ENCODE data around the gene GOLGA6C. TPM values are rescaled to one million over a fixed set of nuclear protein-coding genes. Genes with fewer than 3 reads are reported as not detected.
"Not testable (repeated sequence)": the region's sequence is repeated elsewhere in the genome, so short reads cannot be mapped to it uniquely, and the experiment has no call there.

The GOLGA6C gene
- total RNA-seq, 2 experiments from 2014 or later = not detected

DNA sequence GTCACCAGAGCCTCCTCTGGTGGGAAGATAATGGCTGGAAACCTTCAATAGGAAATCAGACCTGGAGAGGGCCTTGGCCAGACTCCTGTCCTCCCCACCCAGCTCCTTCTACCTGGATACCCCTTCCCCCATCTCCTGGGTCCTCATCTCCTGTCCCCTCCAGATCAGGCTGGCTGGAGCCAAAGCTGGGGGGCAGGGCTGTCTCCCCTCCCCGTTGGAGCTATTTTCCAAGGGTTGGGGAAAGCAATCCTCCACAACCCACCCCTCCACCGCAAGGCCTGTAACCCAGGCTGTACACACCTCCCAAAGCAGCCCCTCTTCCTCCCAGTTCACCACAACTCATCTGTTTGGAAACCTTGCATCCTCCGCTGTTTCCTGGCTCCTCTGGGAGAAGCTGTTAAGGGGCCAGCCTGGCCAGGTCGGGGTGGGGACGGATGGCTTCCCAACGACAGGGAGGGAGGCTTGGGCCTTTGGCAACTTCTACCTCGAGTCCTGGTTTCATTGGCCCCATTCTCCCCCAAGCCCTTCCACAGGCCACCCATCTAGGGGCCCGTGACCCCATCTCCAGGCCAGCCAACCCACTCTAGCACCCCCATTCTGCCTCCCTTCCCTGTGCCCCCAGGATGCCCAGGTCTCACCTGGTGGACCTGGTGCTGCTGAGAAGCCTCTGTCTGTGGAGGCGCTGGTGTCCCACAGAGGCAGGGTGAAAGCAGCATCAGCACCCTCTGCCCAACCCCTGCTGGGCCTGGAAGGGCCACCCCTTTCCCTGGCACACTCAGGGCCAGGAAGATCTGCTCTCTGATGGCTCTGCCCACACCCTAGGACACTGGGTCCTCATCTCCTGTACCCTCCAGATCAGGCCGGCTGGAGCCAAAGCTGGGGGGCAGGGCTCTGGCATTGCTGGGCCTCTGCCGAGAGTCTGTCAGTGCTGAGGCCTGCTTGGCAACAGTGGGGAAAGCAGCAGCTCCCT is 22.1 kb upstream of the GOLGA6C start:
- Mint-ChIP-seq H3K4me3 (no peak overlapping the region), H3K27ac (no peak overlapping the region), H3K4me1 (peaks cover 3% of the 10 kb centered on the region), H3K27me3 (peaks cover 9% of the 10 kb centered on the region), H3K36me3 (ENCODE audit: low read depth) (no peaks in the 10 kb centered on the region), H3K9me3 (ENCODE audit: low read depth) (no peaks in the 10 kb centered on the region)
- ChIA-PET POLR2A (no interaction called here), CTCF (interaction anchor here (0.5 kb wide), 1 partner anchor 17 kb away, joined by 3 read pairs; no protein-coding TSS in a partner anchor)
- no peak for ATAC-seq
- DNase-seq = no peak
- intact Hi-C loops (cut with DNase I, micrococcal nuclease) = no loop called here

- no peaks in the 10 kb centered on the region for H3K9me3 Mint-ChIP-seq (ENCODE audit: low read depth)
- H3K36me3 Mint-ChIP-seq (ENCODE audit: low read depth) = no peaks in the 10 kb centered on the region
- ATAC-seq (no peak), DNase-seq (no peak)
- POLR2A ChIA-PET = no interaction called here
- H3K27ac Mint-ChIP-seq = no peak overlapping the region
- no peak overlapping the region for H3K4me3 Mint-ChIP-seq
- peaks cover 3% of the 10 kb centered on the region for H3K4me1 Mint-ChIP-seq
- H3K27me3 Mint-ChIP-seq = peaks cover 3% of the 10 kb centered on the region
- intact Hi-C loops (cut with DNase I, micrococcal nuclease) = no loop called here
- CTCF ChIA-PET = no interaction called here
Observed at GRCh38 chr15:75237316-75237982, 20.7 kb upstream of the GOLGA6C start.

DNA sequence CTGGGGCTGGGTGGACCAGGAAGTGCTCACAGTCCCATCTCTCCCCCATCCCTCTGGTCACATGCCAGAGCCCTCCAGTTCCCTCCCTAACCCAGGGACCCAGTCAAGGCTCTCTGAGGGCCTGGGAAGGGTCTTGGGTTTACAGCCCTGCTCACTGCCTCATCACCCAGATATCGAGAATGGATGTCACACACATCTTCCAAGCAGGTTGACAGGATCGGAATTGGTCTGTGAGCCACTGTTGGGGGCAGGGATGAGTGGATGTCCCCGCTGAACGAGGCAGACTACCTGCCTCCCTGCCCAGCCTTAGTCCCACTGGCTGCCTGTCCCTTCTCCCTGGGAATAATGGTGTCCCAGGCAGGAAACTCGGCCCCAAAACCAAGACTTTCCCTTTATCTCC is 20.0 kb upstream of the GOLGA6C start:
- Mint-ChIP-seq H3K4me3 (no peak overlapping the region), H3K9me3 (ENCODE audit: low read depth) (no peaks in the 10 kb centered on the region), H3K4me1 (peaks cover 3% of the 10 kb centered on the region), H3K27ac (no peak overlapping the region), H3K36me3 (ENCODE audit: low read depth) (no peaks in the 10 kb centered on the region), H3K27me3 (no peaks in the 10 kb centered on the region)
- DNase-seq = no peak
- ChIA-PET CTCF (no interaction called here), POLR2A (no interaction called here)
- intact Hi-C loops (cut with DNase I, micrococcal nuclease) = no loop called here
- ATAC-seq = no peak

- ATAC-seq; CTCF ChIA-PET; H3K27me3 Mint-ChIP-seq; H3K4me3 Mint-ChIP-seq; DNase-seq; H3K27ac Mint-ChIP-seq; H3K9me3 Mint-ChIP-seq (ENCODE audit: low read depth); H3K4me1 Mint-ChIP-seq; POLR2A ChIA-PET; H3K36me3 Mint-ChIP-seq (ENCODE audit: low read depth); intact Hi-C loops (cut with DNase I, micrococcal nuclease): not testable (repeated sequence)
Observed at GRCh38 chr15:75245741-75246140, 12.4 kb upstream of the GOLGA6C start.

DNA sequence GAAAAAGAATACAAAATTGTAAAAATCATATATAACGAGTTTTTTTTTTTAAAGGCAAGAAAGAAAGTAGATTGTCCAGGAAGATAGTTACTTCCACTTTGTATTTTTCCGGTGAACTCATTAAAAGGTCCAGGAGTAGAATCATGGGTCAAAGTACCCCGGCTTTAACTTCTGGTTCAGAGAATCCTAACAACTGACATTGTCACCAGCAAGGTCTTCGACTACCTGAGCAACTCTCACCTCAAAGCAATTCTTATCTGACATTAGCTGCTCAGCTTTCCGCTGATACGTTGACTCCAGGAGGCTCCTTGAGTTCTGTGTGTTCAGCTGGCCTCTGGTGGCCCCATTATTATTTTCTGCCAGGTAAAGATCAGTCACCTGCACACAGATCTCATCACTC is 9.1 kb upstream of the GOLGA6C start:
- H3K36me3 Mint-ChIP-seq (ENCODE audit: low read depth); H3K4me3 Mint-ChIP-seq; H3K27ac Mint-ChIP-seq; H3K27me3 Mint-ChIP-seq; intact Hi-C loops (cut with DNase I, micrococcal nuclease); DNase-seq; ATAC-seq; H3K9me3 Mint-ChIP-seq (ENCODE audit: low read depth); POLR2A ChIA-PET; H3K4me1 Mint-ChIP-seq: not testable (repeated sequence)
- CTCF ChIA-PET = interaction anchor here (0.6 to 1.1 kb wide), 2 partner anchors 220 to 747 kb away, joined by 3 to 4 read pairs; no protein-coding TSS in a partner anchor

- ChIA-PET CTCF (interaction anchor here (1.1 kb wide), 1 partner anchor 220 kb away, joined by 4 read pairs; no protein-coding TSS in a partner anchor), POLR2A (no interaction called here)
- intact Hi-C loops (cut with DNase I, micrococcal nuclease) = no loop called here
- Mint-ChIP-seq H3K27me3 (peaks cover 2% of the 10 kb centered on the region), H3K9me3 (ENCODE audit: low read depth) (no peaks in the 10 kb centered on the region), H3K4me1 (no peaks in the 10 kb centered on the region), H3K36me3 (ENCODE audit: low read depth) (no peaks in the 10 kb centered on the region), H3K4me3 (no peak overlapping the region), H3K27ac (no peak overlapping the region)
- DNase-seq = no peak
- no peak for ATAC-seq
Observed at GRCh38 chr15:75249726-75250125, 8.4 kb upstream of the GOLGA6C start.

GRCh38 chr15:75251343-75251742 is 6.8 kb upstream of the GOLGA6C start:
- intact Hi-C loops (cut with DNase I, micrococcal nuclease); H3K4me1 Mint-ChIP-seq; H3K9me3 Mint-ChIP-seq (ENCODE audit: low read depth); H3K27me3 Mint-ChIP-seq; H3K27ac Mint-ChIP-seq; H3K4me3 Mint-ChIP-seq; POLR2A ChIA-PET; DNase-seq; ATAC-seq; CTCF ChIA-PET; H3K36me3 Mint-ChIP-seq (ENCODE audit: low read depth): not testable (repeated sequence)

- DNase-seq, POLR2A ChIA-PET: not testable (repeated sequence)
Observed at GRCh38 chr15:75252285-75252684, 5.8 kb upstream of the GOLGA6C start.

GRCh38 chr15:75258620-75259343 is 648 bp downstream of the GOLGA6C start:
- H3K36me3 Mint-ChIP-seq (ENCODE audit: low read depth); intact Hi-C loops (cut with DNase I, micrococcal nuclease); POLR2A ChIA-PET; H3K9me3 Mint-ChIP-seq (ENCODE audit: low read depth); ATAC-seq; CTCF ChIA-PET; H3K4me3 Mint-ChIP-seq; H3K27me3 Mint-ChIP-seq; H3K4me1 Mint-ChIP-seq; DNase-seq; H3K27ac Mint-ChIP-seq: not testable (repeated sequence)

More at GRCh38 chr15:75252285-75252684, 5.8 kb upstream of the GOLGA6C start:
- H3K27me3 Mint-ChIP-seq; CTCF ChIA-PET; H3K9me3 Mint-ChIP-seq (ENCODE audit: low read depth); H3K4me1 Mint-ChIP-seq; H3K4me3 Mint-ChIP-seq; ATAC-seq; H3K36me3 Mint-ChIP-seq (ENCODE audit: low read depth); H3K27ac Mint-ChIP-seq; intact Hi-C loops (cut with DNase I, micrococcal nuclease): not testable (repeated sequence)

GRCh38 chr15:75259873-75260272 is 1.7 kb downstream of the GOLGA6C start:
- H3K9me3 Mint-ChIP-seq (ENCODE audit: low read depth); DNase-seq; ATAC-seq; H3K4me3 Mint-ChIP-seq; H3K36me3 Mint-ChIP-seq (ENCODE audit: low read depth); CTCF ChIA-PET; H3K27me3 Mint-ChIP-seq; intact Hi-C loops (cut with DNase I, micrococcal nuclease); H3K27ac Mint-ChIP-seq; POLR2A ChIA-PET; H3K4me1 Mint-ChIP-seq: not testable (repeated sequence)

GRCh38 chr15:75273751-75274359 is 15.7 kb downstream of the GOLGA6C start:
- H3K27ac Mint-ChIP-seq; H3K4me3 Mint-ChIP-seq; POLR2A ChIA-PET; H3K9me3 Mint-ChIP-seq (ENCODE audit: low read depth); ATAC-seq; DNase-seq; H3K27me3 Mint-ChIP-seq; H3K4me1 Mint-ChIP-seq; H3K36me3 Mint-ChIP-seq (ENCODE audit: low read depth); CTCF ChIA-PET: not testable (repeated sequence)
- intact Hi-C loops (cut with DNase I, micrococcal nuclease) = loop anchor here in 1 of 2 experiments (5.0 kb wide), 1 partner anchor 247 kb away; no protein-coding TSS in a partner anchor
